ENCODE results near the gene RCOR1. TPM values are rescaled to one million over a fixed set of nuclear protein-coding genes. Genes with fewer than 3 reads are reported as not detected.
A peak's percentile ranks its signal among the peaks of the same experiment; 100 is the strongest.

RCOR1 gene
- total RNA-seq, 2 experiments from 2014 or later: 16.1 to 16.2 TPM

DNA sequence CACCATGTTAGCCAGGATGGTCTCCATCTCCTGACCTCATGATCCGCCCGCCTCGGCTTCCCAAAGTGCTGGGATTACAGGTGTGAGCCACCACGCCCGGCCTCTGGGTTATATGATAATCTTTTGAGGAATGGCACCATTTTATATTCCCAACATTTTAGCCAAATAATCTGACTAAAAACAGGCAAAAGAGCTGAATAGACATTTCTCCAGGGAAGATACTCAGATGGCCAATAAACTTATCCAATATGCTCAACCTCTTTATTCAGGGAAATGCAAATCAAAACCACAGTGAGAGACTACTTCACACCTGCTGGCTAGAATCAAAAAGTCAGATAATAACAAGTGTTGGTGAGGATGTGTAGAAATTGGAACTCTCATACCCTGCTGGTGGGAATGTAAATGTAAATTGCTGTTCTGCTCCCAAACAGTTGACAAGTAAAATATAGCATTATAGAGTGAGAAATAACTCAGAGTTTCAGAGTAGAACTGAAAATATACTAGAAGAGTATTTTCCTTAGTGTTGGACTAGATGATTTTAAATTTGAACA, 80.0 kb downstream of the RCOR1 start:
- Mint-ChIP-seq H3K36me3 (ENCODE audit: low read depth) (peaks cover 11% of the 10 kb centered on the region), H3K9me3 (peaks cover 5% of the 10 kb centered on the region), H3K27ac (no peak overlapping the region), H3K27me3 (no peaks in the 10 kb centered on the region), H3K4me3 (no peak overlapping the region), H3K4me1 (ENCODE audit: low read depth) (peaks cover 19% of the 10 kb centered on the region)
- CTCF ChIA-PET: no interaction called here
- TF ChIP-seq, protein P1, sequence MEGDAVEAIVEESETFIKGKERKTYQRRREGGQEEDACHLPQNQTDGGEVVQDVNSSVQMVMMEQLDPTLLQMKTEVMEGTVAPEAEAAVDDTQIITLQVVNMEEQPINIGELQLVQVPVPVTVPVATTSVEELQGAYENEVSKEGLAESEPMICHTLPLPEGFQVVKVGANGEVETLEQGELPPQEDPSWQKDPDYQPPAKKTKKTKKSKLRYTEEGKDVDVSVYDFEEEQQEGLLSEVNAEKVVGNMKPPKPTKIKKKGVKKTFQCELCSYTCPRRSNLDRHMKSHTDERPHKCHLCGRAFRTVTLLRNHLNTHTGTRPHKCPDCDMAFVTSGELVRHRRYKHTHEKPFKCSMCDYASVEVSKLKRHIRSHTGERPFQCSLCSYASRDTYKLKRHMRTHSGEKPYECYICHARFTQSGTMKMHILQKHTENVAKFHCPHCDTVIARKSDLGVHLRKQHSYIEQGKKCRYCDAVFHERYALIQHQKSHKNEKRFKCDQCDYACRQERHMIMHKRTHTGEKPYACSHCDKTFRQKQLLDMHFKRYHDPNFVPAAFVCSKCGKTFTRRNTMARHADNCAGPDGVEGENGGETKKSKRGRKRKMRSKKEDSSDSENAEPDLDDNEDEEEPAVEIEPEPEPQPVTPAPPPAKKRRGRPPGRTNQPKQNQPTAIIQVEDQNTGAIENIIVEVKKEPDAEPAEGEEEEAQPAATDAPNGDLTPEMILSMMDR (IDR thresholded peaks at IDR 0.05): no peak
- no peak for ATAC-seq
- POLR2A ChIA-PET: no interaction called here
- intact Hi-C loops (cut with micrococcal nuclease): no loop called here
- no peak for DNase-seq

DNA sequence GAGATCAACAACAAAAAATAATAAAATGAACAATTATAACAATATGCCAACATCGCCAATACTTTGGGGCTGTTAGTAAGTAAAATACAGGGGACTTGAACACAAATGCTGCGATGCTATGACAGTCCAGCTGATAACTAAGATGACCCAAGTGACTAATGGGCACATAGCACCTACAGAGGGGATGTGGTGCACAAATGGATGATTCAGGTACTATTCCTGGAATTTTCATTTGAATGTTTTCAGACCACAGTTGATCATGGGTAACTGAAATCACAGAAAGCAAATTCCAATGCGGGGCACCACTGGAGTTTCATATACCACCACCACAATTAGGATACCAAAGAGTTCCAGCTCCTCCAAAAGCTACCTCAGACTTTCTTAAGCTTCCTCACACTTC, 82.9 kb downstream of the RCOR1 start:
- ATAC-seq (no peak), DNase-seq (no peak)
- H3K4me1 Mint-ChIP-seq (ENCODE audit: low read depth): peaks cover 11% of the 10 kb centered on the region
- ChIA-PET CTCF (no interaction called here), POLR2A (no interaction called here)
- no peaks in the 10 kb centered on the region for H3K27me3 Mint-ChIP-seq
- intact Hi-C loops (cut with micrococcal nuclease): no loop called here
- no peak overlapping the region for H3K4me3 Mint-ChIP-seq
- H3K36me3 Mint-ChIP-seq (ENCODE audit: low read depth): peaks cover 11% of the 10 kb centered on the region
- H3K9me3 Mint-ChIP-seq: peaks cover 5% of the 10 kb centered on the region
- peak overlapping the region; percentile 20 for H3K27ac Mint-ChIP-seq
- TF ChIP-seq, protein P1 (IDR thresholded peaks at IDR 0.05): no peak

DNA sequence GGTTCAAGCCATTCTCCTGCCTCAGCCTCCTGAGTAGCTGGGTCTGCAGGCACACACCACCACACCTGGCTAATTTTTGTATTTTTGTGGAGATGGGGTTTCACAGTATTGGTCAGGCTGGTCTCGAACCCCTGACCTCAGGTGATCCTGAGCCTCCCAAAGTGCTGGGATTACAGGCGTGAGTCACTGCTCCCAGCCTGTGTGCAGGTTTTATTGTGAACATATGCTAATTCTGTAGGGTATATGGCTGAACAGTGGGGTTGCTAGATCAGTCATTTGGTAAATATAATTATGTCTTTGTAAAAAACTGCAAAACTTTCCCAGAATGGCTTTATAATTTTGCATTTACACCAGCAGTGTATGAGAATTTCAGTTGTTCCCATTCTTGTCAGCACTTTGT, 85.9 kb downstream of the RCOR1 start:
- H3K4me3 Mint-ChIP-seq: no peak overlapping the region
- no peaks in the 10 kb centered on the region for H3K9me3 Mint-ChIP-seq
- DNase-seq: no peak
- TF ChIP-seq, protein P1 (IDR thresholded peaks at IDR 0.05): no peak
- intact Hi-C loops (cut with micrococcal nuclease): no loop called here
- no peak overlapping the region for H3K27ac Mint-ChIP-seq
- ATAC-seq: no peak
- H3K27me3 Mint-ChIP-seq: no peaks in the 10 kb centered on the region
- H3K36me3 Mint-ChIP-seq (ENCODE audit: low read depth): peaks cover 7% of the 10 kb centered on the region
- ChIA-PET CTCF (no interaction called here), POLR2A (no interaction called here)
- H3K4me1 Mint-ChIP-seq (ENCODE audit: low read depth): peaks cover 8% of the 10 kb centered on the region

DNA sequence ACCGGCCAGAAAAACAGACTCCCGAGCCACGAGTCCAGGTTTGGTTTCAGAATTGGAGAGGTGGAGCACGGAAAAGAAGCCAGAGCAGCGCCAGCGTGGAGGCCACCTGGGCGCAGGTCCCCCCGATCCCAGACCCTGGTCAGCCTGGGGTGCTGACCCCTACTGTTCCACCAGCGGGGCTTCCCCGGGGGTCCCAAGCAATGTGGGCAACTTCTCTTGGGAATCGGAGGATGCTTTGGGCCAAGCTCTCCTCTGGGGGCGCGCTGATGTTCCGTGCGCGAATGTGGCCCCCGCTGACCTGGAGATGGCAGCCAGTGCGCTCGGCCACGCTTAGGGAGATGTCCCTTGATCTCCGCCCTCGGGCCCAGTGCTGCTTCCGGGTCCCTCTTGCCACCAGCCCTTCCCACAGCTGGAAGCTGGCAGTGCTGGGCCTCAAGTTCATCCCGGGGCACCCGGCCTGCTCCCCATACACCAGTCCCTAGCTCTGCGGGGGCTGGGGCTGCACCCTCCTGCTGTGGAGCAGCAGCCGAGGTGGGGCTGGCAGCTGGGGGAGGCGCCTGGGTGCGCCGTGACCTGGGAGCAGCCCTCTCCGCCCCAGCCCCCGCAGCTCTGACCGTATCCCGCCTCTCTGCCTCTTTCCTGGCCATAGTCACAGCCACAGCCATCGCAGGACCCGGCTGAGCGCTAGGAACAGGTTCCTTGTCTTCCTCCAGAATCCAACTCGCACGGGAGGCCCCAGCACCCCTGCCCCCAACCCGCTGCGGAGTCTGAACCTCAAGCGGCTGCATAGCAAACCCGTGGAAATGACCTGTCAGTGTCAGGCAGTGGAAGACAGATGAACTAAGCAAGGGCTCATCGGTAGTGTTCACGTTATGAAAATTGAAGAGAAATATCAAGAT, 91.2 kb downstream of the RCOR1 start:
- no peak overlapping the region for H3K4me3 Mint-ChIP-seq

DNA sequence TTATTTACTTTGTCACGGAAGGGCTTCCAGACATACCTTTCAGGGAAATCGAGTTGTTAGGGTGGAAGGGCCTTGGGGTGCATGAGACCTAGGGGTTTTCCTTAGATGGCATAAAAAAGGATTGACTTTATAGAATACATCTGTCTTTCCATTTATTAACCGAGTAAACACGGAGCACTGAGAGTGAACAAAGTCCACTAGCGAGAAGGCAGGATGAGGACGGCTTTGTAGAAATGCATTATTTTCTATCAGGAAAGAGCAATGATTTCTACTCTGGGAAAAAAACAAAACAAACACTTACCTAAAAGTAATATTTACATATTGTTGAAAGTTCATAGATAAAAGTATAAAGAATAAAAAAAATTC, 91.8 kb downstream of the RCOR1 start:
- Mint-ChIP-seq H3K4me3 (no peak overlapping the region), H3K36me3 (ENCODE audit: low read depth) (peaks cover 1% of the 10 kb centered on the region), H3K27me3 (no peaks in the 10 kb centered on the region), H3K4me1 (ENCODE audit: low read depth) (peaks cover 7% of the 10 kb centered on the region), H3K9me3 (no peaks in the 10 kb centered on the region), H3K27ac (no peak overlapping the region)
- no peak for ATAC-seq
- ChIA-PET CTCF (no interaction called here), POLR2A (no interaction called here)
- TF ChIP-seq, protein P1 (IDR thresholded peaks at IDR 0.05): no peak
- intact Hi-C loops (cut with micrococcal nuclease): no loop called here
- no peak for DNase-seq

More for the DNA sequence above, 91.2 kb downstream of the RCOR1 start:
- CTCF ChIA-PET: no interaction called here
- H3K27ac Mint-ChIP-seq: no peak overlapping the region
- H3K27me3 Mint-ChIP-seq: no peaks in the 10 kb centered on the region
- peaks cover 1% of the 10 kb centered on the region for H3K36me3 Mint-ChIP-seq (ENCODE audit: low read depth)
- no peaks in the 10 kb centered on the region for H3K9me3 Mint-ChIP-seq
- intact Hi-C loops (cut with micrococcal nuclease): no loop called here
- H3K4me1 Mint-ChIP-seq (ENCODE audit: low read depth): peaks cover 7% of the 10 kb centered on the region
- POLR2A ChIA-PET: no interaction called here
- DNase-seq (no peak), ATAC-seq (no peak)
- TF ChIP-seq, protein P1 (IDR thresholded peaks at IDR 0.05): no peak
